PFSK-1 (cell line): ENCODE results near the gene DNAJC6.

Experiments used
- POLR2AphosphoS5 ChIP-seq: IDR thresholded peaks from 2 replicates; pipeline ENCODE4 v1.6.1; 2012; ENCODE audit warnings: low read depth, mild to moderate bottlenecking, control low read depth, low read length, moderate library complexity
- REST ChIP-seq, 2 experiments: IDR thresholded peaks; 2 replicates each; pipeline versions ENCODE4 v1.6.1 to v1.8.0; 2011 to 2012; ENCODE audit warnings: low read depth in 2 of 2, low read length in 2 of 2, control low read depth in 1 of 2, inconsistent platforms in 1 of 2, mild to moderate bottlenecking in 1 of 2, moderate library complexity in 1 of 2; ENCODE audit not compliant: insufficient read depth in 1 of 2
- SIN3A ChIP-seq: IDR thresholded peaks from 2 replicates; pipeline ENCODE4 v1.6.1; 2012; ENCODE audit warnings: mild to moderate bottlenecking, low read length, moderate library complexity, borderline replicate concordance; ENCODE audit not compliant: insufficient read depth

- TF ChIP-seq SIN3A (no peak), REST (IDR thresholded peaks at IDR 0.05; ENCODE audit: insufficient read depth in 1 of 2, low read depth in 2 of 2, low read length in 2 of 2) (no peak), POLR2AphosphoS5 (no peak)
These were observed 108.4 kb downstream of the DNAJC6 start for GRCh38 chr1:65417729-65418128.
